Gastroesophageal sphincter (tissue), 4 donors: ENCODE data around the gene SLC6A8. TPM values are rescaled to one million over a fixed set of nuclear protein-coding genes. Genes with fewer than 3 reads are reported as not detected.

ENCODE experiments used
- ATAC-seq: fragments of 150-250 bp; one replicate; pipeline ENCODE4 v1.9.1; 2016; ENCODE audit warnings: mild to moderate bottlenecking, moderate library complexity
- H3K27ac ChIP-seq, 4 donors: fragments of 200-600 bp; sonication (generic) in 3 of 4; 1 replicate in 3 of 4; 2 replicates in 1 of 4; pipeline ENCODE4 v1.5.1; 2016 to 2019
- H3K27me3 ChIP-seq: fragments of 200-600 bp; sonication (generic); one replicate; pipeline ENCODE4 v1.5.1; 2019
- H3K36me3 ChIP-seq, 2 donors: fragments of 200-600 bp; sonication (generic); one replicate each; pipeline ENCODE4 v1.5.1; 2019; ENCODE audit warnings: control low read depth in 1 of 2
- H3K4me1 ChIP-seq, 3 donors: fragments of 200-600 bp; sonication (generic); 1 replicate in 2 of 3; 2 replicates in 1 of 3; pipeline ENCODE4 v1.5.1; 2016 to 2019; ENCODE audit warnings: control low read depth in 2 of 3
- H3K4me3 ChIP-seq, 2 donors: fragments of 200-600 bp; sonication (generic); one replicate each; pipeline ENCODE4 v1.5.1; 2019; ENCODE audit warnings: mild to moderate bottlenecking in 1 of 2, moderate library complexity in 1 of 2
- H3K9me3 ChIP-seq, 3 donors: fragments of 200-600 bp; sonication (generic); one replicate each; pipeline ENCODE4 v1.5.1; 2017 to 2019; ENCODE audit warnings: control low read depth in 2 of 3
- CTCF ChIP-seq, 4 experiments: fragments of 200-600 bp in 2 of 4; fragments of 450-650 bp in 2 of 4; sonication (generic) in 1 of 4; IDR thresholded peaks; one replicate each; pipeline ENCODE4 v1.5.1; 2017 to 2019; ENCODE audit warnings: antibody characterized with exemption in 4 of 4, mild to moderate bottlenecking in 2 of 4, moderate library complexity in 2 of 4
- EP300 ChIP-seq: sonication (generic); formaldehyde crosslinking; IDR thresholded peaks from one replicate; pipeline ENCODE4 v1.6.1; 2017; ENCODE audit warnings: antibody characterized with exemption, mild to moderate bottlenecking
- POLR2A ChIP-seq, 2 donors: fragments of 450-650 bp; IDR thresholded peaks; one replicate each; pipeline ENCODE4 v1.6.1; 2017; ENCODE audit warnings: antibody characterized with exemption in 2 of 2, mild to moderate bottlenecking in 2 of 2, moderate library complexity in 1 of 2
- POLR2AphosphoS5 ChIP-seq: sonication (generic); formaldehyde crosslinking; IDR thresholded peaks from one replicate; pipeline ENCODE4 v1.6.1; 2017; ENCODE audit warnings: antibody characterized with exemption
- WGBS, 2 donors: methylation state at CpG; one replicate each; pipeline ENCODE4 v1.1.5; 2018; ENCODE audit warnings: low coverage in 1 of 2; 5-methylcytosine and 5-hydroxymethylcytosine counted together
- total RNA-seq, 4 donors: library from RNA; depleted of rRNA; stranded (reverse); fragments of >200 nt; gene quantifications; one replicate each; pipeline ENCODE4 v1.1.0, GENCODE V29; 2016

Gene SLC6A8
- total RNA-seq, 4 donors from 2014 or later, result 25.3 to 86.6 (median 37.9) TPM

- H3K4me3 ChIP-seq, result no peak overlapping the region
- H3K27me3 ChIP-seq, result peaks cover 14% of the 10 kb centered on the region
- no peak overlapping the region for H3K27ac ChIP-seq
- 86 to 89% methylated on average over 1 to 3 of the region's 3 CpGs for WGBS, 2 donors
- no peaks in the 10 kb centered on the region for H3K36me3 ChIP-seq
- H3K9me3 ChIP-seq, result no peaks in the 10 kb centered on the region
- TF ChIP-seq EP300 (no peak), POLR2AphosphoS5 (no peak), POLR2A (IDR thresholded peaks at IDR 0.05) (no peak), CTCF (IDR thresholded peaks at IDR 0.05) (no peak)
- ATAC-seq, result no peak
- H3K4me1 ChIP-seq, result peaks cover 0 to 5% (median 0%) of the 10 kb centered on the region in 3 donors
These were observed 28.5 kb upstream of the SLC6A8 start for GRCh38 chrX:153659268-153659667.

GRCh38 chrX:153662266-153662665 lies 25.5 kb upstream of the SLC6A8 start:
- whole genome bisulfite sequencing, 2 donors, result 0% methylated on average over 2 of the region's 31 CpGs; no CpG with 5 or more reads in 1 of the 2 donors
- H3K36me3 ChIP-seq, result no peaks in the 10 kb centered on the region
- TF ChIP-seq POLR2AphosphoS5, result no peak
- no peak for TF ChIP-seq POLR2A (IDR thresholded peaks at IDR 0.05)
- peak in 2 of 4 experiments; percentile 28 to 52 for TF ChIP-seq CTCF (IDR thresholded peaks at IDR 0.05)
- no peak for TF ChIP-seq EP300
- no peak overlapping the region for H3K4me3 ChIP-seq
- no peak overlapping the region for H3K27ac ChIP-seq
- H3K27me3 ChIP-seq, result peaks cover 14% of the 10 kb centered on the region
- H3K4me1 ChIP-seq, result peaks cover 0 to 5% (median 0%) of the 10 kb centered on the region in 3 donors
- no peaks in the 10 kb centered on the region for H3K9me3 ChIP-seq
- ATAC-seq, result no peak

- no peak overlapping the region for H3K4me3 ChIP-seq
- ATAC-seq, result no peak
- WGBS, 2 donors, result 58 to 73% methylated on average over 2 to 8 of the region's 9 CpGs
- H3K27ac ChIP-seq, result no peak overlapping the region
- H3K4me1 ChIP-seq, result peaks cover 0 to 13% (median 0%) of the 10 kb centered on the region in 3 donors
- H3K27me3 ChIP-seq, result peaks cover 14% of the 10 kb centered on the region
- TF ChIP-seq POLR2A (IDR thresholded peaks at IDR 0.05) (no peak), POLR2AphosphoS5 (no peak), CTCF (IDR thresholded peaks at IDR 0.05) (no peak), EP300 (no peak)
- H3K9me3 ChIP-seq, result no peaks in the 10 kb centered on the region
- no peaks in the 10 kb centered on the region for H3K36me3 ChIP-seq
These were observed 21.9 kb upstream of the SLC6A8 start for GRCh38 chrX:153665726-153666306.

GRCh38 chrX:153667281-153667955 lies 20.3 kb upstream of the SLC6A8 start:
- no peak overlapping the region for H3K4me3 ChIP-seq
- 64% methylated on average over 5 of the region's 11 CpGs; no CpG with 5 or more reads in 1 of the 2 donors for WGBS, 2 donors

More at GRCh38 chrX:153667281-153667955, 20.3 kb upstream of the SLC6A8 start:
- no peak for TF ChIP-seq CTCF (IDR thresholded peaks at IDR 0.05)
- no peak for TF ChIP-seq POLR2A (IDR thresholded peaks at IDR 0.05)
- no peak for TF ChIP-seq EP300
- no peak for TF ChIP-seq POLR2AphosphoS5
- ATAC-seq, result no peak
- no peaks in the 10 kb centered on the region for H3K36me3 ChIP-seq
- H3K9me3 ChIP-seq, result no peaks in the 10 kb centered on the region
- H3K27me3 ChIP-seq, result peaks cover 10% of the 10 kb centered on the region
- no peak overlapping the region for H3K27ac ChIP-seq
- H3K4me1 ChIP-seq, result peaks cover 0 to 9% (median 0%) of the 10 kb centered on the region in 3 donors
